ENCODE results near the gene METAP1.

DNA sequence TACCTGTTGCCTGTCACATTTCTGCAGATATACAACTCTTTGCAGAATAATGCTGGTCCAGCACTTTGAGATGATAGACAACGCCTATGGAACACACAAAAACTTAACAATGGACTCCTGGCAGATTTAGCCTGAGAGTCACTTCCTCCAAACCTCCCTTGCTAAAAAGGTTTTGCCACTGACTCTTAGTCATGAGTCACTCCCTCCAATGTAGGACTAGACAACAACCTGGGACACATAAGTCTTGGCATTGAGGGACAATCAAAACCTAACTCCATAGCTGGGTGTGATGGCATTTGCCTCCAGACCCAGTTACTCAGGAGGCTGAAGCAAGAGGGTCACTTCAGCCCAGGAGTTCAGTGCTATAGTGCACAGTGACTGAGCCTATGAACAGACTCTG is 44.6 kb upstream of the METAP1 start:
- TF ChIP-seq, protein P1, sequence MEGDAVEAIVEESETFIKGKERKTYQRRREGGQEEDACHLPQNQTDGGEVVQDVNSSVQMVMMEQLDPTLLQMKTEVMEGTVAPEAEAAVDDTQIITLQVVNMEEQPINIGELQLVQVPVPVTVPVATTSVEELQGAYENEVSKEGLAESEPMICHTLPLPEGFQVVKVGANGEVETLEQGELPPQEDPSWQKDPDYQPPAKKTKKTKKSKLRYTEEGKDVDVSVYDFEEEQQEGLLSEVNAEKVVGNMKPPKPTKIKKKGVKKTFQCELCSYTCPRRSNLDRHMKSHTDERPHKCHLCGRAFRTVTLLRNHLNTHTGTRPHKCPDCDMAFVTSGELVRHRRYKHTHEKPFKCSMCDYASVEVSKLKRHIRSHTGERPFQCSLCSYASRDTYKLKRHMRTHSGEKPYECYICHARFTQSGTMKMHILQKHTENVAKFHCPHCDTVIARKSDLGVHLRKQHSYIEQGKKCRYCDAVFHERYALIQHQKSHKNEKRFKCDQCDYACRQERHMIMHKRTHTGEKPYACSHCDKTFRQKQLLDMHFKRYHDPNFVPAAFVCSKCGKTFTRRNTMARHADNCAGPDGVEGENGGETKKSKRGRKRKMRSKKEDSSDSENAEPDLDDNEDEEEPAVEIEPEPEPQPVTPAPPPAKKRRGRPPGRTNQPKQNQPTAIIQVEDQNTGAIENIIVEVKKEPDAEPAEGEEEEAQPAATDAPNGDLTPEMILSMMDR (conservative IDR thresholded peaks at IDR 0.05; ENCODE audit: low read length): no peak
- TF ChIP-seq EZH2phosphoT487 (IDR thresholded peaks at IDR 0.05; ENCODE audit: borderline replicate concordance, low read depth, low read length): no peak

Data from OCI-LY7 (cell line).